Measurements from ENCODE around the gene ZDHHC4. TPM values are rescaled to one million over a fixed set of nuclear protein-coding genes. Genes with fewer than 3 reads are reported as not detected.

Gene ZDHHC4
- total and polyA plus RNA-seq, 2 of the 13 experiments (the other 11 are each of a cell fraction or from before 2014, with no cell fraction given): 83.2 to 188 TPM

GRCh38 chr7:6575281-6576023, 1.8 kb upstream of the ZDHHC4 start (continued):
- TF ChIP-seq ZNF280B (CRISPR knock-in tag; IDR thresholded peaks at IDR 0.05; ENCODE audit: borderline replicate concordance) (no peak), ZNF788 (CRISPR knock-in tag; IDR thresholded peaks at IDR 0.05; ENCODE audit: borderline replicate concordance) (no peak; the same call in 1 of the 2 replicates), KLF9 (CRISPR knock-in tag; IDR thresholded peaks at IDR 0.05; ENCODE audit: low read depth) (no peak), ZBTB7A (CRISPR knock-in tag; IDR thresholded peaks at IDR 0.05) (no peak), ZNF674 (CRISPR knock-in tag; IDR thresholded peaks at IDR 0.05; ENCODE audit: low read depth) (no peak), GLMP (CRISPR knock-in tag; IDR thresholded peaks at IDR 0.05; ENCODE audit: borderline replicate concordance) (no peak), ZNF530 (CRISPR knock-in tag; IDR thresholded peaks at IDR 0.05; ENCODE audit: low read depth) (no peak), MYNN (CRISPR knock-in tag; IDR thresholded peaks at IDR 0.05; ENCODE audit: low read depth) (no peak), SETDB1 (CRISPR knock-in tag; IDR thresholded peaks at IDR 0.05; ENCODE audit: borderline replicate concordance) (no peak), BCL6 (CRISPR knock-in tag; IDR thresholded peaks at IDR 0.05) (peak; percentile 39; the same call in 1 of the 2 replicates), TBX2 (CRISPR knock-in tag; IDR thresholded peaks at IDR 0.05; ENCODE audit: borderline replicate concordance) (peak; percentile 63), ZSCAN29 (CRISPR knock-in tag; conservative IDR thresholded peaks at IDR 0.05) (no peak), ZNF670 (CRISPR knock-in tag; IDR thresholded peaks at IDR 0.05; ENCODE audit: borderline replicate concordance) (no peak), ZNF629 (CRISPR knock-in tag; conservative IDR thresholded peaks at IDR 0.05) (no peak), FOXO4 (CRISPR knock-in tag; conservative IDR thresholded peaks at IDR 0.05) (0 out of 2 replicates have a peak, but pooled peaks have one; percentile 65), ZNF552 (CRISPR knock-in tag; IDR thresholded peaks at IDR 0.05; ENCODE audit: borderline replicate concordance) (no peak), NR2F2 (IDR thresholded peaks at IDR 0.05; ENCODE audit: borderline replicate concordance, low read depth) (peak; percentile 79), ZKSCAN8 (CRISPR knock-in tag; IDR thresholded peaks at IDR 0.05; ENCODE audit: borderline replicate concordance) (no peak), ARNTL (CRISPR knock-in tag; IDR thresholded peaks at IDR 0.05) (no peak), NONO (IDR thresholded peaks at IDR 0.05) (no peak), NONO (CRISPR knock-in tag; conservative IDR thresholded peaks at IDR 0.05) (no peak), GATAD2A (CRISPR knock-in tag; IDR thresholded peaks at IDR 0.05) (peak; percentile 38; the same call in 1 of the 2 replicates)
